ENCODE results near the gene PIGQ. TPM values are rescaled to one million over a fixed set of nuclear protein-coding genes. Genes with fewer than 3 reads are reported as not detected.

The PIGQ gene
- total and polyA plus RNA-seq, 2 of the 13 experiments (the other 11 are each of a cell fraction or from before 2014, with no cell fraction given), result 7.7 to 19.7 TPM

- peak; percentile 13 for TF ChIP-seq PTBP1 (IDR thresholded peaks at IDR 0.05; ENCODE audit: low read depth, low read length, poor library complexity, severe bottlenecking)
- TF ChIP-seq REL (CRISPR knock-in tag; conservative IDR thresholded peaks at IDR 0.05), result 0 out of 2 replicates have a peak, but pooled peaks have one; percentile 26
- TF ChIP-seq MYPOP (CRISPR knock-in tag; IDR thresholded peaks at IDR 0.05), result peak; percentile 17; the same call in 1 of the 2 replicates
- peak; percentile 13; the same call in 1 of the 2 replicates for TF ChIP-seq ZNF777 (CRISPR knock-in tag; IDR thresholded peaks at IDR 0.05)
These were observed 10.8 kb upstream of the PIGQ start (continued) for GRCh38 chr16:559021-559380.

- Histone ChIP-seq H2AFZ (ENCODE audit: low read length) (no peak overlapping the region), H3K36me3 (replicated peaks in 1 of 2; ENCODE audit: control insufficient read depth in 1 of 2, insufficient read depth in 2 of 2, low read length in 2 of 2) (no peaks in the 10 kb centered on the region), H4K20me1 (ENCODE audit: insufficient read depth, low read length) (no peaks in the 10 kb centered on the region), H3K9me3 (ENCODE audit: low read length) (no peaks in the 10 kb centered on the region), H3K27me3 (ENCODE audit: control insufficient read depth in 1 of 2, insufficient read depth in 2 of 2, low read length in 2 of 2) (peaks cover 14 to 49% of the 10 kb centered on the region in 2 experiments), H3K79me2 (ENCODE audit: insufficient read depth, low read length) (no peaks in the 10 kb centered on the region), H3K4me1 (ENCODE audit: insufficient read depth, low read length) (peaks cover 72% of the 10 kb centered on the region), H3K27ac (ENCODE audit: extremely low read length, insufficient read depth, low read length) (no peak overlapping the region), H3K4me2 (ENCODE audit: low read depth, low read length) (peak overlapping the region; percentile 85), H3K9ac (ENCODE audit: insufficient read depth, low read depth, low read length) (peak overlapping the region; percentile 49; the same call in 1 of the 2 replicates), H3K4me3 (replicated peaks in 1 of 3; ENCODE audit: insufficient read depth in 1 of 3, low read depth in 2 of 3, low read length in 3 of 3) (peak overlapping the region; percentile 5 to 67 (median 25))
- ChIA-PET CTCF (ENCODE audit: low intra/inter-chr PET ratio, low total read pairs) (no interaction called here), POLR2A (interaction anchor here (0.5 to 2.3 kb wide), 5 partner anchors 17 to 862 kb away, joined by 3 to 17 read pairs (median 3); no protein-coding TSS in a partner anchor)
- BruUV-seq (replicated peaks), result no TSS peak
- no peak for FAIRE-seq
- peak; percentile 41 for ATAC-seq
- WGBS (ENCODE audit: low lambda C conversion rate), result 7% methylated on average over 13 of the region's 62 CpGs
- no peak for DNase-seq (ENCODE audit: low spot score)
- in situ Hi-C loops (cut with HindIII; ENCODE audit: extremely low pct_ligation_motif_present, low pct_unique_long_range_greater_than_20kb) (no loop called here), intact Hi-C loops (cut with micrococcal nuclease; ENCODE audit: unreplicated experiment) (no loop called here)
- TF ChIP-seq KDM3A (CRISPR knock-in tag; IDR thresholded peaks at IDR 0.05; ENCODE audit: low read depth) (no peak), ZZZ3 (CRISPR knock-in tag; IDR thresholded peaks at IDR 0.05; ENCODE audit: borderline replicate concordance) (no peak), ZNF567 (CRISPR knock-in tag; IDR thresholded peaks at IDR 0.05; ENCODE audit: borderline replicate concordance) (no peak), KDM5A (IDR thresholded peaks at IDR 0.05; ENCODE audit: borderline replicate concordance, low read length) (no peak), TEAD3 (CRISPR knock-in tag; optimal IDR thresholded peaks at IDR 0.05; ENCODE audit: borderline replicate concordance) (no peak), MAFG (CRISPR knock-in tag; IDR thresholded peaks at IDR 0.05) (no peak), SIN3B (IDR thresholded peaks at IDR 0.05; ENCODE audit: low read length) (no peak), SNAPC2 (CRISPR knock-in tag; IDR thresholded peaks at IDR 0.05) (no peak), ZNF850 (CRISPR knock-in tag; conservative IDR thresholded peaks at IDR 0.05) (0 out of 2 replicates have a peak, but pooled peaks have one; percentile 42), MLXIP (CRISPR knock-in tag; IDR thresholded peaks at IDR 0.05; ENCODE audit: borderline replicate concordance) (no peak), ISL2 (CRISPR knock-in tag; IDR thresholded peaks at IDR 0.05) (no peak), NFKB2 (CRISPR knock-in tag; IDR thresholded peaks at IDR 0.05; ENCODE audit: borderline replicate concordance) (peak; percentile 1; the same call in 1 of the 2 replicates), ZFYVE20 (CRISPR knock-in tag; IDR thresholded peaks at IDR 0.05; ENCODE audit: borderline replicate concordance, low read depth) (no peak), SYNCRIP (IDR thresholded peaks at IDR 0.05; ENCODE audit: insufficient read depth, low read depth, low read length) (no peak)
These were observed 10.2 kb upstream of the PIGQ start for GRCh38 chr16:559411-560203.

All from HepG2 (cell line).